Epithelial cell of esophagus (primary cell): ENCODE results near the gene REG4.

Source experiments
- DNase-seq: peaks from one replicate; pipeline ENCODE4 v3.0.0; 2010; ENCODE audit warnings: low read depth
- H3K4me3 ChIP-seq: 2 replicates; pipeline ENCODE4 v1.5.1; 2011; ENCODE audit warnings: mild to moderate bottlenecking, low read length, control low read depth
- CTCF ChIP-seq: IDR thresholded peaks from 2 replicates; pipeline ENCODE4 v1.5.1; 2011; ENCODE audit warnings: low read depth, mild to moderate bottlenecking, low read length, control low read depth, inconsistent platforms; ENCODE audit not compliant: insufficient read depth; ENCODE audit errors: missing control alignments

The REG4 gene

DNA sequence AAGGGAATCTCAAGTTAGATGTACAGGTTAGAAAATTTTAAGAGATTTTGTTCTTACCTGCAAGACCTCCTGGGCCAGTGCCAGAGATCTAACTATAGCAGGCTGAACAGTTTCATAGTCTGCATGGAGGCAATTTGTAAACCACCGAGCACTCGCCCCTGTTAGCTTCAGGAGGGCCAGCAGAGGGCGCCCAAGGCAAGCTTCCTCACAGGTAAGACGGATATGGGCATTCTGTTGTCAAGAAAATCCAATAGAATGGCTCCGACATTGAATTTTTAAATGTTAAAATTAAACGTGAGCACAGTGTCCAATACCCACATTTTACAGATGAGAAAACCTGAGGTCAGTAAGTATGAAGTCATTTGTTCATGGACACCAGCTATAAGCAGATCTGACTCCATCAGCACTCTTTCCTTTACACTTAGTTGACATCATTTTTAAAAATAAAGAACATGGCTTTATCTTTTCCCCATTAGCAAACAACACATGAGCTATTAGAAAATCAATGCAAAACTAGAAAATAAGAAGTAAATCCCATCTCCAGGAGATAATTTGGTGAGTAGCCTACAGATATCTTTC is 2.2 kb downstream of the REG4 start:
- no peak overlapping the region for H3K4me3 ChIP-seq
- peak; percentile 95 for TF ChIP-seq CTCF
- peak; percentile 79 for DNase-seq

DNA sequence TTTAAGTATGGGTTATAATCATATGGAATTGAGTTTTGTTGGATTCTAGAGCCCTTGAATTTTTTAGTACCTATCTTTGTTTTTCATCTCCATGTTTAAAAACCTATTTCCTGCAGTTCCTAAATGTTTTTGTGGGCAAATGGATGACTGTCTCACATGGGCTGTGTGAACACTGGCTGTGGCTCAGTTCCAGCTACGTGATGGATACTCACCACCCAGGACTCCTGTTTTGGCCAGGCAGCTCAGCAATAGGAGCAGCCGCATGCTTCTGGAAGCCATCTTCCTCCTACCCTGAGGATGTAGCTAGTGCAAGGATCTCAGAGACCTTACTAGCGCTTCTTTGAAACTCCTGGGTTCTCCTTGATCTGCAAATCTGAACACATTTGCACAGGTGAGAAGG is 2.8 kb downstream of the REG4 start:
- no peak for TF ChIP-seq CTCF
- no peak for DNase-seq
- H3K4me3 ChIP-seq = no peak overlapping the region

DNA sequence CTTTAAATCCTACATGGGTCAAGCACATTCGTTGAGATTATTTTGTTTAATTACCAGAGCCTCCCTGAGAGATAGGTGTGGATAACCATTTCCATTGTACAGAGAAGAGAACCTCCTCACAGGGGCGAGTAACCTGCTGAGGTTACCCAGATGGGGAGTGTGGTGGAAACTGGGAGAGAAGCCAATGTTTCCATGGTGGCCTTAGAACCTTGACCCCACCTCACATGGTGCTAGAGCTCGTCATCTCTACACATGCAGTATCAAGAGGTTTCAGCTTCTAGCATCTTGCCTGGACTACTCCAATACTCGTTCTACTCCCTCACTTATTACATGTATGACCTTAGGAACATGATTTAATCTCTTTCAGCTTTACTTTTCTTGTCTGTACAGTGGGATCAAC is 4.8 kb downstream of the REG4 start:
- no peak overlapping the region for H3K4me3 ChIP-seq
- TF ChIP-seq CTCF = no peak
- DNase-seq = no peak

GRCh38 chr1:119805746-119806145 is 5.5 kb downstream of the REG4 start:
- H3K4me3 ChIP-seq = no peak overlapping the region
- TF ChIP-seq CTCF = no peak
- no peak for DNase-seq

DNA sequence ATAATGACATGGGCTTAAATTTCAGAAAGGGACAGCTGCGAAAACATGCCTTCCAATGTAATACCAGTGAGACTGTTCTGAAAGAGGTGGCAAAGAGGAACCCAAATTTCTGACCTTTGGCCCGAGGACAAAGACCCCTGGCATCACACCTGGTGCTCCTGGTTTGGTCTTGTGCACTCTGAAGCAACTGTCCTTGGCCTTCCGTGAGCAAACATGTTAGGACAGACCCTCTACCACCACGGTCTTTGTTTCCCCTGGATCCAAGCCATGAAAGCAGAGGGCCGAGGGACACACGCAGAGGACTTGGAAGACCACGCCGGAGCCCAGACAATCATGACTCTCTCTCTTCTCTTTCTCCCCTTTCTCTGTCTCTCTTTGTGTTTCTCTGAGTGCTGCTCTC is 6.0 kb downstream of the REG4 start:
- no peak for TF ChIP-seq CTCF
- H3K4me3 ChIP-seq = no peak overlapping the region
- DNase-seq = no peak

DNA sequence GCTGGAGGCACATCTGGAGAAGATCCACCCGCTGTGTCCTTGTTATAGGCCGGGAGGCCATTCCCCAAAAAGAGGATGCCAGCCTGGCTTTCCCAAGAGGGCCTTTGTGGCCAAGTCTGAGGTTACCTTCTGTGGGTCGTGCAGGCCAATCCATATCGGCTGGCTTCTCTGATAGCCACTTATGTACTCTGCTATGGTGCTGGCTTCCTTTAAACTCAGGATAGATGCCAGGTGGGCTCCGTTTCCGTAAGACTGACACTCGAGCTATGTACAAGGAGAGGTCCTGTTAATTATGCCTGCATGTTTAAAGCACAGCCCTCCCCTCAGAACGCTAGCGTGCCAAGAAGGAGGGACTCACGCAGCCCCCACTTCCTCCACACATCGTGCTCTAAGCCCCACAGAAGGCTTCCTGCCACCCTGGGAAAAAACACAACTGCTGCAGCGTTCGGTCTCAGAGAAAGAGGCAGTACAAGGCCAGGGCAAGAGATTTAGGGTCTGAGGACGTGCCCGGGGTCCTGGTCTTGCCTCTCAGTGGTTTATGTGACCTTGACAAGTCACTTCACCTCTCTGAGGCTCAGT is 11.6 kb downstream of the REG4 start:
- no peak overlapping the region for H3K4me3 ChIP-seq
- TF ChIP-seq CTCF = no peak
- no peak for DNase-seq

DNA sequence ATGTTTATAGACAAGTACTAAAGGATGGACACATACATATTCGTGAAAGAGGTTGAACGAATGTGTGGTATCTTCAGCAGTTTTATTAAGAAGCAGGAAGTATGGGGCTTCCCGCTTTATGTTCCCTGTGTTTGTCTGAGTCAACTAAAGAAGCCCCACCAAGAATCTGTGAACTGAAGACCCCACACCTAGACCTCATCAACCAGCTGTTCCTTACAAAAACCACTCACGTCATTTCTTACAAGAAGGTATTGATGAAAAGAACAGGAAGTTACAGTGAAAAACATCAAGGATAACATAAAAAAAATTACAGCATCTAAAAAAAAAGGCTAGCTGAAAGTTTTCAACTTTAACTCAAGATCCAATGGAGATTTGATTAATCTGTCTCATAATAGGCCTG is 12.3 kb downstream of the REG4 start:
- no peak for TF ChIP-seq CTCF
- H3K4me3 ChIP-seq = no peak overlapping the region
- DNase-seq = no peak
